ENCODE data around the gene KLHL29. TPM values are rescaled to one million over a fixed set of nuclear protein-coding genes. Genes with fewer than 3 reads are reported as not detected.

Gene KLHL29
- total RNA-seq, 1 experiment from 2014 or later = 7.7 TPM

DNA sequence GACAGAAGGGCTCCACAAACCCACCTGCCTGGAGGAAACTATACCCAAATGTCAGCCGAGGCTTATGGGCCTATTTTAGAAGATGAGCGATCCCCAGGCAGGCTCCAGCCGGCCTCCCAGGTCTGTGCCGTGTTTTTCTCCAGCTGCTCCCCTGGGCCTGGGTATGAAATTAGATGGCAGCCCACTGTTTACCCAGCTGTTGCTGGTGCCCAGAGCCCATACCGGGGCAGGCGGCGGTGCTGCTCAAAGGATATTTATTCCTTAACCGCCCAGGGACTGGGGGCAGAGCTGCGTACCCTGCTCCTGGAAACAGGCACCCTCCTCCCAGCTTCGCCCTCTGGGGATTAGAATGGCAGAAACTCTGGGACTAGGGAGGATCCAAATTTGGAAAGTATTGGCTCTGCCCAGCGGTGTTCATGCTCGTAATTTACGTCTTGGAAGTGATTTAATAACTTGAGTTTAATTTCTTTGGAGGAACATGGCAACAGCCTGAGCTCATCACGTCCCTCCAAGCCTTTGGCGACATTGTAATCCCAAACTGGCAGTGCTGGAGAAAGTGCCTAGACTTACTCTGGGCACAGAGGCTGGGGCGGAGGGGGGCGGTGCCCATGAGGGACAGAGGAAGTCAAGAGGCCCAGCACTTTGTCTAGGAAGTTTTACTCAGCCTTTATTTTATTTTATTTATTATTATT, 199.2 kb downstream of the KLHL29 start:
- TF ChIP-seq TCF7L2 (IDR thresholded peaks at IDR 0.05; ENCODE audit: low read depth, low read length) = no peak
- TF ChIP-seq POLR2AphosphoS5 (IDR thresholded peaks at IDR 0.05; ENCODE audit: low read depth, low read length) = no peak
- no peak for TF ChIP-seq SIN3A (IDR thresholded peaks at IDR 0.05; ENCODE audit: borderline replicate concordance, insufficient read depth, low read depth, low read length)
- TF ChIP-seq, protein P1, sequence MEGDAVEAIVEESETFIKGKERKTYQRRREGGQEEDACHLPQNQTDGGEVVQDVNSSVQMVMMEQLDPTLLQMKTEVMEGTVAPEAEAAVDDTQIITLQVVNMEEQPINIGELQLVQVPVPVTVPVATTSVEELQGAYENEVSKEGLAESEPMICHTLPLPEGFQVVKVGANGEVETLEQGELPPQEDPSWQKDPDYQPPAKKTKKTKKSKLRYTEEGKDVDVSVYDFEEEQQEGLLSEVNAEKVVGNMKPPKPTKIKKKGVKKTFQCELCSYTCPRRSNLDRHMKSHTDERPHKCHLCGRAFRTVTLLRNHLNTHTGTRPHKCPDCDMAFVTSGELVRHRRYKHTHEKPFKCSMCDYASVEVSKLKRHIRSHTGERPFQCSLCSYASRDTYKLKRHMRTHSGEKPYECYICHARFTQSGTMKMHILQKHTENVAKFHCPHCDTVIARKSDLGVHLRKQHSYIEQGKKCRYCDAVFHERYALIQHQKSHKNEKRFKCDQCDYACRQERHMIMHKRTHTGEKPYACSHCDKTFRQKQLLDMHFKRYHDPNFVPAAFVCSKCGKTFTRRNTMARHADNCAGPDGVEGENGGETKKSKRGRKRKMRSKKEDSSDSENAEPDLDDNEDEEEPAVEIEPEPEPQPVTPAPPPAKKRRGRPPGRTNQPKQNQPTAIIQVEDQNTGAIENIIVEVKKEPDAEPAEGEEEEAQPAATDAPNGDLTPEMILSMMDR (IDR thresholded peaks at IDR 0.05) = no peak
- TF ChIP-seq, protein P2, sequence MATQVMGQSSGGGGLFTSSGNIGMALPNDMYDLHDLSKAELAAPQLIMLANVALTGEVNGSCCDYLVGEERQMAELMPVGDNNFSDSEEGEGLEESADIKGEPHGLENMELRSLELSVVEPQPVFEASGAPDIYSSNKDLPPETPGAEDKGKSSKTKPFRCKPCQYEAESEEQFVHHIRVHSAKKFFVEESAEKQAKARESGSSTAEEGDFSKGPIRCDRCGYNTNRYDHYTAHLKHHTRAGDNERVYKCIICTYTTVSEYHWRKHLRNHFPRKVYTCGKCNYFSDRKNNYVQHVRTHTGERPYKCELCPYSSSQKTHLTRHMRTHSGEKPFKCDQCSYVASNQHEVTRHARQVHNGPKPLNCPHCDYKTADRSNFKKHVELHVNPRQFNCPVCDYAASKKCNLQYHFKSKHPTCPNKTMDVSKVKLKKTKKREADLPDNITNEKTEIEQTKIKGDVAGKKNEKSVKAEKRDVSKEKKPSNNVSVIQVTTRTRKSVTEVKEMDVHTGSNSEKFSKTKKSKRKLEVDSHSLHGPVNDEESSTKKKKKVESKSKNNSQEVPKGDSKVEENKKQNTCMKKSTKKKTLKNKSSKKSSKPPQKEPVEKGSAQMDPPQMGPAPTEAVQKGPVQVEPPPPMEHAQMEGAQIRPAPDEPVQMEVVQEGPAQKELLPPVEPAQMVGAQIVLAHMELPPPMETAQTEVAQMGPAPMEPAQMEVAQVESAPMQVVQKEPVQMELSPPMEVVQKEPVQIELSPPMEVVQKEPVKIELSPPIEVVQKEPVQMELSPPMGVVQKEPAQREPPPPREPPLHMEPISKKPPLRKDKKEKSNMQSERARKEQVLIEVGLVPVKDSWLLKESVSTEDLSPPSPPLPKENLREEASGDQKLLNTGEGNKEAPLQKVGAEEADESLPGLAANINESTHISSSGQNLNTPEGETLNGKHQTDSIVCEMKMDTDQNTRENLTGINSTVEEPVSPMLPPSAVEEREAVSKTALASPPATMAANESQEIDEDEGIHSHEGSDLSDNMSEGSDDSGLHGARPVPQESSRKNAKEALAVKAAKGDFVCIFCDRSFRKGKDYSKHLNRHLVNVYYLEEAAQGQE (IDR thresholded peaks at IDR 0.05; ENCODE audit: insufficient read depth in 1 of 2, low read depth in 2 of 2, low read length in 1 of 2) = no peak
- intact Hi-C loops (cut with micrococcal nuclease; ENCODE audit: unreplicated experiment) (no loop called here), in situ Hi-C loops (cut with HindIII; ENCODE audit: low pct_unique_long_range_greater_than_20kb, low sequenced_read_pairs) (no loop called here)
- H3K4me1 ChIP-seq (ENCODE audit: control insufficient read depth, insufficient read depth, low read length) = no peaks in the 10 kb centered on the region
- BruUV-seq (replicated peaks) = no TSS peak
- POLR2A ChIA-PET = no interaction called here
- no peak for DNase-seq (ENCODE audit: low read depth, low spot score)
- H3K27ac ChIP-seq (ENCODE audit: low read length) = no peak overlapping the region
- no peak for ATAC-seq
- CTCF ChIA-PET = no interaction called here
- no peaks in the 10 kb centered on the region for H3K27me3 ChIP-seq (ENCODE audit: control insufficient read depth, insufficient read depth, low read length)
- no peak overlapping the region for H3K4me3 ChIP-seq (ENCODE audit: low read depth in 2 of 2, low read length in 2 of 2)
- H3K9me3 ChIP-seq (ENCODE audit: control insufficient read depth, insufficient read depth, low read depth, low read length) = no peaks in the 10 kb centered on the region
- no peaks in the 10 kb centered on the region for H3K36me3 ChIP-seq (ENCODE audit: control insufficient read depth, insufficient read depth, low read length)

DNA sequence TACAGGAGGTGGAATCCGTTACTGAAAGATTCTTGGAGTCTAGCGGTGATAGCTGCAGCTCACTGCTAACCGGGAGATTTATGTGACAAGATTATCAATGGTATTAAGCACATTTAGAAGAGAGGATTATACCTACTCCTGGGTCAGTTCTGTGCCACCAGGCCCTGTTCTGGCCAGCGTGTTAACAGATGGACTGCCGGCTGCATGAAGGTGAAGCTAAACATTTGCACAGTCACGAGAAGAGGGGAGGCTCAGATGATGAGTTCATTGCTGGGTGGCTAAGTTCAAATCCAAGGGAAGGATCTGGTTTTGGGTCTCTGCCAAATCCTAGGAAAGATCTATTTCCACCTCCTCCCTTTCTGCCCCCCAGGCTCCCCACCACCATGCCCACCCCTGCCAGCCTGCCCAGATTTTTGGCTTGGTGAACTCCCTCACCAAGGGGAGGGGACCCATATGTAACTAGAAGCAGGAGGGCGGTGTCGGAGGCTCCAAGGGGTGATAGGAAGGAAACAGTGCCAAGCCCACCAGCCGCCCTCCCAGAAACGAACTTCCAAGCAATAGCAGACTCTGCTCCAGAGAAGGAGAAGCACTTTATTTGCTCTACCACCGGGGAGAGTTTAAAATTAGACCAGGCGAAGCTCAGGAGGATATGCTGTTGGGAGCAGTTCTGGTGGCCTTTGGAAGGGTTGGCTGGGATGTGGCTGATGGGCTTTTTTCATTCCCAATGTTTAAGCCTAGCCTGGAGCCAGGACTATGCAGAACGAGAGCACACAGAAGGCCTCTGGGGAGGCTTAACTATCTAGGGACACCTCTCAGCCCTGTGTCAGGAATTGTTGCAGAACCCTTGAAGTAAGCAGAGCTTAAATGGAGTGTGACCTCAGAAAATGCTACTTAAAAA, 200.5 kb downstream of the KLHL29 start:
- Histone ChIP-seq H3K27ac (ENCODE audit: low read length) (no peak overlapping the region), H3K27me3 (ENCODE audit: control insufficient read depth, insufficient read depth, low read length) (no peaks in the 10 kb centered on the region), H3K4me1 (ENCODE audit: control insufficient read depth, insufficient read depth, low read length) (no peaks in the 10 kb centered on the region), H3K4me3 (ENCODE audit: low read depth in 2 of 2, low read length in 2 of 2) (no peak overlapping the region), H3K36me3 (ENCODE audit: control insufficient read depth, insufficient read depth, low read length) (no peaks in the 10 kb centered on the region), H3K9me3 (ENCODE audit: control insufficient read depth, insufficient read depth, low read depth, low read length) (no peaks in the 10 kb centered on the region)
- ChIA-PET POLR2A (interaction anchor here (0.5 kb wide), 1 partner anchor 1012 kb away, joined by 19 read pairs; no protein-coding TSS in a partner anchor), CTCF (no interaction called here)
- BruUV-seq (replicated peaks) = no TSS peak
- intact Hi-C loops (cut with micrococcal nuclease; ENCODE audit: unreplicated experiment) (no loop called here), in situ Hi-C loops (cut with HindIII; ENCODE audit: low pct_unique_long_range_greater_than_20kb, low sequenced_read_pairs) (no loop called here)
- DNase-seq (ENCODE audit: low read depth, low spot score) (no peak), ATAC-seq (no peak)
- no peak for TF ChIP-seq SIN3A (IDR thresholded peaks at IDR 0.05; ENCODE audit: borderline replicate concordance, insufficient read depth, low read depth, low read length)
- TF ChIP-seq TCF7L2 (IDR thresholded peaks at IDR 0.05; ENCODE audit: low read depth, low read length) = no peak
- TF ChIP-seq, protein P1 (IDR thresholded peaks at IDR 0.05) = no peak
- TF ChIP-seq, protein P2 (IDR thresholded peaks at IDR 0.05; ENCODE audit: insufficient read depth in 1 of 2, low read depth in 2 of 2, low read length in 1 of 2) = no peak
- TF ChIP-seq POLR2AphosphoS5 (IDR thresholded peaks at IDR 0.05; ENCODE audit: low read depth, low read length) = no peak

All from Panc1 (cell line).